H1 (cell line): ENCODE measurements around the gene RAB36. TPM values are rescaled to one million over a fixed set of nuclear protein-coding genes. Genes with fewer than 3 reads are reported as not detected.

ENCODE experiments used
- BRCA1 ChIP-seq: IDR thresholded peaks from 2 replicates; pipeline ENCODE4 v1.6.1; 2012; ENCODE audit warnings: low read depth, low read length, improper control_type of control experiment
- CREB1 ChIP-seq: IDR thresholded peaks from 2 replicates; pipeline ENCODE4 v1.6.1; 2012; ENCODE audit warnings: inconsistent platforms
- CTCF ChIP-seq, 3 experiments: IDR thresholded peaks; 1 replicate in 2 of 3; 2 replicates in 1 of 3; pipeline versions ENCODE4 v1.5.1 to v1.6.1; 2011; ENCODE audit warnings: low read length in 3 of 3, mild to moderate bottlenecking in 3 of 3, inconsistent platforms in 2 of 3, low read depth in 1 of 3, moderate library complexity in 1 of 3; ENCODE audit not compliant: insufficient read depth in 1 of 3; ENCODE audit errors: control extremely low read depth in 1 of 3
- GABPA ChIP-seq: IDR thresholded peaks from 2 replicates; pipeline ENCODE4 v1.6.1; 2011; ENCODE audit warnings: mild to moderate bottlenecking, low read length, moderate library complexity, borderline replicate concordance; ENCODE audit not compliant: insufficient read depth
- KDM5A ChIP-seq: fragments of 200-600 bp; IDR thresholded peaks from 2 replicates; pipeline ENCODE4 v1.7.1; 2012; ENCODE audit warnings: mild to moderate bottlenecking, low read length, inconsistent platforms, mixed read lengths
- polyA plus RNA-seq, 7 experiments: library from polyadenylated mRNA; depleted of rRNA in 3 of 7; stranded (reverse) in 5 of 7; unstranded in 2 of 7; fragments of >200 nt in 5 of 7; fragments of 200-250 nt in 2 of 7; gene quantifications; 1 replicate in 5 of 7; 2 replicates in 1 of 7; 4 replicates in 1 of 7; pipeline versions ENCODE4 v1.2.1 to v1.2.3, GENCODE V29; 2011 to 2013; ENCODE audit warnings: missing spikeins in 2 of 7, mixed read lengths in 2 of 7
- total RNA-seq: library from RNA; stranded (reverse); fragmentation: NEBNext Ultra II Directional; extraction: Animal tissue kit (Norgen Biotek cat#: 25700); gene quantifications from 2 replicates; pipeline ENCODE4 v1.2.1, GENCODE V29; 2021

Gene RAB36
- total and polyA plus RNA-seq, 2 of the 8 experiments (the other 6 are each of a cell fraction or from before 2014, with no cell fraction given): 1.0 to 1.5 TPM

- TF ChIP-seq GABPA (no peak), CREB1 (no peak), BRCA1 (no peak), CTCF (IDR thresholded peaks at IDR 0.05; ENCODE audit: control extremely low read depth in 1 of 3, insufficient read depth in 1 of 3, low read depth in 1 of 3, low read length in 3 of 3) (no peak), KDM5A (no peak)
- TF ChIP-seq, all 59 proteins: peak for 0
Observed at GRCh38 chr22:23164091-23164490, 18.8 kb downstream of the RAB36 start (continued).
